HUES64 (cell line): ENCODE measurements around the gene MAST4.

Experiments
- H3K27ac ChIP-seq: 2 replicates; pipeline ENCODE4 v1.7.0; 2013; ENCODE audit warnings: low read depth, low read length, inconsistent platforms
- H3K27me3 ChIP-seq: 2 replicates; pipeline ENCODE4 v1.6.1; 2013; ENCODE audit warnings: mild to moderate bottlenecking, low read length; ENCODE audit not compliant: insufficient read depth
- H3K36me3 ChIP-seq: 2 replicates; pipeline ENCODE4 v1.6.1; 2013; ENCODE audit warnings: mild to moderate bottlenecking, low read length; ENCODE audit not compliant: insufficient read depth
- H3K4me1 ChIP-seq: 2 replicates; pipeline ENCODE4 v1.6.1; 2013; ENCODE audit warnings: mild to moderate bottlenecking, low read length, moderate library complexity; ENCODE audit not compliant: insufficient read depth
- H3K4me3 ChIP-seq: 2 replicates; pipeline ENCODE4 v1.5.1; 2013; ENCODE audit warnings: mild to moderate bottlenecking, low read length, moderate library complexity
- H3K9ac ChIP-seq: 2 replicates; pipeline ENCODE4 v1.6.1; 2013; ENCODE audit warnings: mild to moderate bottlenecking, low read depth, low read length
- H3K9me3 ChIP-seq: 2 replicates; pipeline ENCODE4 v1.6.1; 2013; ENCODE audit warnings: low read depth, low read length; ENCODE audit not compliant: insufficient read depth
- WGBS: fragments of 150-250, 120-280 bp; methylation state at CpG from one replicate; pipeline ENCODE4 v1.1.7; 2013; ENCODE audit warnings: missing lambda C conversion rate; 5-methylcytosine and 5-hydroxymethylcytosine counted together

Gene MAST4

GRCh38 chr5:66788556-66788955, 192.4 kb downstream of the MAST4 start:
- Histone ChIP-seq H3K9me3 (no peaks in the 10 kb centered on the region), H3K36me3 (no peaks in the 10 kb centered on the region), H3K27me3 (no peaks in the 10 kb centered on the region), H3K4me1 (peaks cover 9% of the 10 kb centered on the region), H3K4me3 (no peak overlapping the region), H3K9ac (no peak overlapping the region), H3K27ac (no peak overlapping the region)
- WGBS: 88% methylated on average over 17 of the region's 17 CpGs

GRCh38 chr5:66789434-66789833, 193.2 kb downstream of the MAST4 start:
- Histone ChIP-seq H3K9me3 (no peaks in the 10 kb centered on the region), H3K27ac (no peak overlapping the region), H3K4me3 (no peak overlapping the region), H3K4me1 (peaks cover 9% of the 10 kb centered on the region), H3K27me3 (no peaks in the 10 kb centered on the region), H3K9ac (no peak overlapping the region), H3K36me3 (no peaks in the 10 kb centered on the region)
- WGBS: 84% methylated on average over 3 of the region's 3 CpGs

GRCh38 chr5:66793049-66793448, 196.9 kb downstream of the MAST4 start:
- peaks cover 9% of the 10 kb centered on the region for H3K4me1 ChIP-seq
- no peak overlapping the region for H3K9ac ChIP-seq
- H3K9me3 ChIP-seq: no peaks in the 10 kb centered on the region
- no peaks in the 10 kb centered on the region for H3K27me3 ChIP-seq
- 100% methylated on average over 2 of the region's 2 CpGs for WGBS
- no peaks in the 10 kb centered on the region for H3K36me3 ChIP-seq
- H3K4me3 ChIP-seq: no peak overlapping the region
- H3K27ac ChIP-seq: no peak overlapping the region

GRCh38 chr5:66795682-66796081, 199.5 kb downstream of the MAST4 start:
- no peaks in the 10 kb centered on the region; the same call in 1 of the 2 replicates for H3K27me3 ChIP-seq
- H3K9ac ChIP-seq: no peak overlapping the region
- no peaks in the 10 kb centered on the region for H3K36me3 ChIP-seq
- no peak overlapping the region for H3K4me3 ChIP-seq
- H3K9me3 ChIP-seq: no peaks in the 10 kb centered on the region
- no peaks in the 10 kb centered on the region for H3K4me1 ChIP-seq
- no peak overlapping the region for H3K27ac ChIP-seq
- WGBS: 80% methylated on average over 1 of the region's 1 CpG

- Histone ChIP-seq H3K4me3 (no peak overlapping the region), H3K4me1 (no peaks in the 10 kb centered on the region), H3K36me3 (no peaks in the 10 kb centered on the region), H3K9ac (no peak overlapping the region), H3K9me3 (no peaks in the 10 kb centered on the region), H3K27me3 (no peaks in the 10 kb centered on the region; the same call in 1 of the 2 replicates), H3K27ac (no peak overlapping the region)
- 88% methylated on average over 5 of the region's 9 CpGs for WGBS
These were observed 200.4 kb downstream of the MAST4 start for GRCh38 chr5:66796305-66797292.

- Histone ChIP-seq H3K27me3 (no peaks in the 10 kb centered on the region; the same call in 1 of the 2 replicates), H3K9ac (no peak overlapping the region), H3K4me3 (no peak overlapping the region), H3K27ac (no peak overlapping the region), H3K36me3 (no peaks in the 10 kb centered on the region), H3K9me3 (no peaks in the 10 kb centered on the region), H3K4me1 (no peaks in the 10 kb centered on the region)
- WGBS: 63% methylated on average over 3 of the region's 3 CpGs
These were observed 206.7 kb downstream of the MAST4 start for GRCh38 chr5:66802941-66803340.

GRCh38 chr5:66805514-66806430, 209.6 kb downstream of the MAST4 start:
- no peaks in the 10 kb centered on the region for H3K9me3 ChIP-seq
- no peaks in the 10 kb centered on the region for H3K27me3 ChIP-seq
- H3K4me3 ChIP-seq: no peak overlapping the region
- no peaks in the 10 kb centered on the region for H3K36me3 ChIP-seq
- 91% methylated on average over 8 of the region's 8 CpGs for WGBS
- H3K9ac ChIP-seq: no peak overlapping the region
- no peaks in the 10 kb centered on the region for H3K4me1 ChIP-seq
- no peak overlapping the region for H3K27ac ChIP-seq

GRCh38 chr5:66807743-66808142, 211.6 kb downstream of the MAST4 start:
- no peaks in the 10 kb centered on the region for H3K27me3 ChIP-seq
- H3K4me3 ChIP-seq: no peak overlapping the region
- H3K36me3 ChIP-seq: no peaks in the 10 kb centered on the region
- no peak overlapping the region for H3K9ac ChIP-seq
- no peak overlapping the region for H3K27ac ChIP-seq
- no peaks in the 10 kb centered on the region for H3K4me1 ChIP-seq
- no peaks in the 10 kb centered on the region for H3K9me3 ChIP-seq
- WGBS: 93% methylated on average over 5 of the region's 5 CpGs

- Histone ChIP-seq H3K36me3 (no peaks in the 10 kb centered on the region), H3K27ac (no peak overlapping the region), H3K4me3 (no peak overlapping the region), H3K4me1 (no peaks in the 10 kb centered on the region), H3K27me3 (no peaks in the 10 kb centered on the region), H3K9ac (no peak overlapping the region), H3K9me3 (no peaks in the 10 kb centered on the region)
- WGBS: 91% methylated on average over 6 of the region's 6 CpGs
These were observed 212.5 kb downstream of the MAST4 start for GRCh38 chr5:66808663-66809062.

GRCh38 chr5:66810151-66810550, 214.0 kb downstream of the MAST4 start:
- WGBS: 88% methylated on average over 6 of the region's 6 CpGs
- Histone ChIP-seq H3K27me3 (no peaks in the 10 kb centered on the region), H3K9ac (no peak overlapping the region), H3K36me3 (no peaks in the 10 kb centered on the region), H3K9me3 (no peaks in the 10 kb centered on the region), H3K4me1 (peaks cover 13% of the 10 kb centered on the region), H3K4me3 (no peak overlapping the region), H3K27ac (no peak overlapping the region)

- Histone ChIP-seq H3K4me3 (no peak overlapping the region), H3K27ac (no peak overlapping the region), H3K9me3 (no peaks in the 10 kb centered on the region), H3K9ac (no peak overlapping the region), H3K4me1 (peaks cover 13% of the 10 kb centered on the region), H3K36me3 (no peaks in the 10 kb centered on the region), H3K27me3 (no peaks in the 10 kb centered on the region)
- 84% methylated on average over 6 of the region's 6 CpGs for WGBS
These were observed 214.7 kb downstream of the MAST4 start for GRCh38 chr5:66810848-66811261.
